K562 (cell line): ENCODE measurements around the gene HMGA1. TPM values are rescaled to one million over a fixed set of nuclear protein-coding genes. Genes with fewer than 3 reads are reported as not detected.

ENCODE experiments used
- BRF1 ChIP-seq: IDR thresholded peaks from 3 replicates; pipeline ENCODE4 v1.6.1; 2011; ENCODE audit warnings: borderline replicate concordance, mild to moderate bottlenecking; ENCODE audit not compliant: insufficient read length; ENCODE audit errors: extremely low read depth
- CCNT2 ChIP-seq: IDR thresholded peaks from 2 replicates; pipeline ENCODE4 v1.6.1; 2011; ENCODE audit warnings: borderline replicate concordance, low read depth, mild to moderate bottlenecking, moderate library complexity, mixed read lengths, low read length; ENCODE audit not compliant: insufficient read length; ENCODE audit errors: extremely low read depth
- ELK3 ChIP-seq: fragments of 450-650 bp; formaldehyde crosslinking; IDR thresholded peaks from 2 replicates; pipeline ENCODE4 v1.4.0; 2020; ENCODE audit warnings: mild to moderate bottlenecking
- HES1 ChIP-seq: fragments of 450-650 bp; IDR thresholded peaks from 2 replicates; pipeline ENCODE4 v1.6.1; 2016; ENCODE audit warnings: low read depth, mild to moderate bottlenecking, moderate library complexity
- MTA1 ChIP-seq: fragments of 450-650 bp; IDR thresholded peaks from 2 replicates; pipeline ENCODE4 v1.6.1; 2017; ENCODE audit warnings: borderline replicate concordance
- NFIC ChIP-seq: fragments of 450-650 bp; IDR thresholded peaks from 2 replicates; pipeline ENCODE4 v1.6.1; 2017; ENCODE audit warnings: mild to moderate bottlenecking, inconsistent platforms
- NR4A1 ChIP-seq, 2 experiments: fragments of 250-450 bp in 1 of 2; fragments of 450-650 bp in 1 of 2; sonication (Bioruptor Pico) in 1 of 2; IDR thresholded peaks; 2 replicates each; pipeline versions ENCODE4 v1.4.0 to v1.6.1; 2016 to 2020; ENCODE audit warnings: mild to moderate bottlenecking in 2 of 2, missing compliant biosample characterization in 1 of 2, missing genetic modification characterization in 1 of 2, moderate library complexity in 1 of 2
- NRF1 ChIP-seq, 2 experiments: fragments of 450-650 bp; IDR thresholded peaks in 1 of 2; conservative IDR thresholded peaks in 1 of 2; 2 replicates each; pipeline ENCODE4 v1.6.1; 2014; ENCODE audit warnings: mild to moderate bottlenecking in 2 of 2
- POLR2H ChIP-seq: IDR thresholded peaks from 2 replicates; pipeline ENCODE4 v1.6.1; 2016; ENCODE audit warnings: missing genetic modification characterization, low read depth, mild to moderate bottlenecking, control low read depth, missing compliant biosample characterization, moderate library complexity
- PURB ChIP-seq: sonication (generic); formaldehyde crosslinking; IDR thresholded peaks from 2 replicates; pipeline ENCODE4 v1.9.0; 2021; ENCODE audit warnings: low read depth, mild to moderate bottlenecking, missing genetic modification reagents
- SOX6 ChIP-seq: fragments of 450-650 bp; IDR thresholded peaks from 2 replicates; pipeline ENCODE4 v1.6.1; 2014; ENCODE audit warnings: mild to moderate bottlenecking
- TAF15 ChIP-seq: fragments of 200-400 bp; formaldehyde crosslinking; IDR thresholded peaks from 2 replicates; pipeline ENCODE4 v1.6.1; 2017; ENCODE audit warnings: mild to moderate bottlenecking, low read depth, low read length, moderate library complexity
- ZNF609 ChIP-seq: sonication (generic); formaldehyde crosslinking; IDR thresholded peaks from 2 replicates; pipeline ENCODE4 v1.8.1; 2023; ENCODE audit warnings: missing genetic modification reagents, mild to moderate bottlenecking, borderline replicate concordance
- ZNF639 ChIP-seq, 2 experiments: fragments of 200-800 bp in 1 of 2; sonication (Bioruptor generic) in 1 of 2; sonication (generic) in 1 of 2; formaldehyde crosslinking in 1 of 2; IDR thresholded peaks in 1 of 2; conservative IDR thresholded peaks in 1 of 2; 2 replicates each; pipeline versions ENCODE4 v1.5.0 to v1.6.1; 2016 to 2020; ENCODE audit warnings: missing compliant biosample characterization in 1 of 2, missing genetic modification characterization in 1 of 2, missing genetic modification reagents in 1 of 2
- ZNF764 ChIP-seq: fragments of 250-450 bp; sonication (Bioruptor Pico); IDR thresholded peaks from 2 replicates; pipeline ENCODE4 v1.4.0; 2020; ENCODE audit warnings: low read depth, mild to moderate bottlenecking, moderate library complexity
- polyA plus RNA-seq, 8 experiments: library from polyadenylated mRNA; depleted of rRNA in 4 of 8; stranded (reverse) in 5 of 8; unstranded in 3 of 8; fragments of >200 nt; fragmentation: Nextera tagmentation in 2 of 8; fragmentation: Illumina TruSeq in 1 of 8; extraction: Ambion mirVana in 2 of 8; extraction: Trizol in 1 of 8; gene quantifications; 2 replicates each; pipeline versions ENCODE4 v1.2.1 to v1.2.3, GENCODE V29; 2011 to 2014; ENCODE audit warnings: inconsistent platforms in 1 of 8, missing spikeins in 1 of 8
- total RNA-seq, 7 experiments: library from RNA; depleted of rRNA in 6 of 7; stranded (reverse); fragments of >200 nt in 6 of 7; fragmentation: Illumina TruSeq in 2 of 7; extraction: Trizol in 2 of 7; gene quantifications; 2 replicates each; pipeline versions ENCODE4 v1.2.1 to v1.2.3, GENCODE V29; 2011 to 2021; ENCODE audit warnings: low replicate concordance in 1 of 7
- TF ChIP-seq, protein P1 (sequence below), 2 experiments: fragments of 250-450 bp in 1 of 2; fragments of 450-650 bp in 1 of 2; sonication (Bioruptor Pico) in 1 of 2; IDR thresholded peaks; 2 replicates each; pipeline versions ENCODE4 v1.6.1 to v1.8.0; 2016 to 2021; ENCODE audit warnings: mild to moderate bottlenecking in 2 of 2, moderate library complexity in 2 of 2, missing compliant biosample characterization in 1 of 2, missing genetic modification characterization in 1 of 2

HMGA1 gene
- total and polyA plus RNA-seq, 9 of the 15 experiments (the other 6 are each of a cell fraction or from before 2014, with no cell fraction given), result 27.8 to 1,947 (median 594) TPM

DNA sequence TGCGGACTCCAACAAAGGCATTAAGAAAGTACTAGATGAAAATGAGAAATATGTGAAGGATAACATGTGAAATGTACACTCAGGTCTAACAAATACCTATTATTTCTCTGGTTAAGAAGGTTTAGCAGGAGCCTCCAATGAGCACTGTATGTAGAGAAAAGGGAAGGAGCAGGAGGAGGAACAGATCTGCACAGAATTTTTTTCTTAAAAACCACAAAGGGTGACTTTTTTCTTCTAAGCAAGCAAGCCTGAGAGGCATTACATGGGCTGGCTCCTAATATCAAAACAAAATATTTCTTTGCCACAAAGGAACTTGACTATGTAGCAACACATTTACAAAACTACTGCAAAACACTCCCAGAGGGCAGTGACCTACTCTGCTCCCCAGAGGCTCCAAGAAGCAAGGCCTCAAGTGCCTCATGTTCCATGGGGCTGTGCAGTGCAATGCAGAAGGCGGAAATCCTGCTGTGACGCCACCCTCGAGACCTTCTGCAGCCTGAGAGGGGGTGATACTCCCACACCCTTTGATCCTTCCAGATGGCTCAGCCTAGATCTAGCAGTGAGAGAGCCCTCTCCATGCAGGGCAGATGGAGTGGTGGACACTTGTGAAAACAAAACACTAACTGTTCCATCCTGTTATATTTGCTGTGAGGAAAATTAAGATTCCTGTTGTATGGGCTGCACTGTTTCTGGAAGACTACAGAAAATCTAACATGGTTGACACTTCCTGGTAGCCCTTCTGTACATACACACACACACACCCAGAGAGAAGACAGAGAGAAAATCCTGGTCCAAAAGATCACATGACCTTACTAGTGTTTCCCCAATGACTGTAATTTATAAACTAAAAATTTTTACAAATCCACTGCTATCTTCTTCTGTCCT is 48.1 kb downstream of the HMGA1 start (continued):
- TF ChIP-seq BRF1 (no peak), ELK3 (CRISPR knock-in tag) (no peak), MTA1 (no peak), NRF1 (conservative IDR thresholded peaks at IDR 0.05 in 1 of 2, IDR thresholded peaks at IDR 0.05 in 1 of 2) (no peak), ZNF609 (no peak), ZNF639 (CRISPR knock-in tag; conservative IDR thresholded peaks at IDR 0.05 in 1 of 2, IDR thresholded peaks at IDR 0.05 in 1 of 2) (peak in 1 of 2 experiments; percentile 55; a peak in 1 of 4 replicates), TAF15 (no peak), CCNT2 (no peak), ZNF764 (CRISPR knock-in tag) (no peak), HES1 (no peak), PURB (CRISPR knock-in tag) (no peak), POLR2H (tag) (0 out of 2 replicates have a peak, but pooled peaks have one; percentile 29), NFIC (peak; percentile 66), SOX6 (0 out of 2 replicates have a peak, but pooled peaks have one; percentile 29), NR4A1 (CRISPR knock-in tag; IDR thresholded peaks at IDR 0.05) (no peak), NR4A1 (tag; IDR thresholded peaks at IDR 0.05) (no peak)
- TF ChIP-seq, protein P1, sequence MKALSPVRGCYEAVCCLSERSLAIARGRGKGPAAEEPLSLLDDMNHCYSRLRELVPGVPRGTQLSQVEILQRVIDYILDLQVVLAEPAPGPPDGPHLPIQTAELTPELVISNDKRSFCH (CRISPR knock-in tag; IDR thresholded peaks at IDR 0.05), result no peak
- TF ChIP-seq, protein P1 (tag; IDR thresholded peaks at IDR 0.05), result peak; percentile 80
